WTC11 (cell line): ENCODE data around the gene ZDHHC7. TPM values are rescaled to one million over a fixed set of nuclear protein-coding genes. Genes with fewer than 3 reads are reported as not detected.

Experiments used
- ATAC-seq: fragments of 200-7000 bp; cut with Tn5 transposase; 2 replicates; pipeline ENCODE4 v1.10.0; 2021; ENCODE audit warnings: mild to moderate bottlenecking, moderate library complexity
- CTCF ChIA-PET: fragments of 300-600 bp; sonication (Branson Sonifier 250); formaldehyde crosslinking; loops from one replicate; lab custom pipeline; 2021; ENCODE audit warnings: antibody characterized with exemption; lab: Charles Lee
- POLR2A ChIA-PET: fragments of 350-600 bp; sonication (Branson Sonifier 250); formaldehyde crosslinking; loops from one replicate; lab custom pipeline; 2021; ENCODE audit warnings: antibody characterized with exemption; lab: Charles Lee
- DNase-seq: peaks from one replicate; pipeline ENCODE4 v3.0.0; 2021; ENCODE audit warnings: low spot score
- H3K27ac Mint-ChIP-seq: 2 replicates; pipeline ENCODE4 v1.8.0; 2021; ENCODE audit warnings: mixed read lengths
- H3K27me3 Mint-ChIP-seq: 2 replicates; pipeline ENCODE4 v1.8.0; 2021; ENCODE audit warnings: low read depth, mild to moderate bottlenecking, moderate library complexity, mixed read lengths
- H3K36me3 Mint-ChIP-seq: 2 replicates; pipeline ENCODE4 v1.8.0; 2021; ENCODE audit warnings: mixed read lengths
- H3K4me1 Mint-ChIP-seq: 2 replicates; pipeline ENCODE4 v1.8.0; 2022; ENCODE audit warnings: mixed read lengths
- H3K4me3 Mint-ChIP-seq: 2 replicates; pipeline ENCODE4 v1.8.0; 2021; ENCODE audit warnings: mild to moderate bottlenecking, moderate library complexity, mixed read lengths
- H3K9me3 Mint-ChIP-seq: 2 replicates; pipeline ENCODE4 v1.8.0; 2021; ENCODE audit warnings: mixed read lengths
- ATF1 ChIP-seq: sonication (generic); formaldehyde crosslinking; IDR thresholded peaks from 2 replicates; pipeline ENCODE4 v1.8.1; 2023; ENCODE audit warnings: mild to moderate bottlenecking, moderate library complexity, missing genetic modification reagents
- CREB1 ChIP-seq: sonication (generic); formaldehyde crosslinking; IDR thresholded peaks from 2 replicates; pipeline ENCODE4 v1.8.0; 2023; ENCODE audit warnings: mild to moderate bottlenecking, missing genetic modification reagents
- ELF4 ChIP-seq: sonication (generic); formaldehyde crosslinking; IDR thresholded peaks from 2 replicates; pipeline ENCODE4 v1.8.1; 2022; ENCODE audit warnings: low read depth, mild to moderate bottlenecking, moderate library complexity, missing genetic modification reagents
- EMX1 ChIP-seq: fragments of 250-450 bp; sonication (Bioruptor Pico); IDR thresholded peaks from 2 replicates; pipeline ENCODE4 v1.8.0; 2021; ENCODE audit warnings: mild to moderate bottlenecking
- ESRRA ChIP-seq: sonication (generic); formaldehyde crosslinking; IDR thresholded peaks from 2 replicates; pipeline ENCODE4 v1.8.1; 2022; ENCODE audit warnings: mild to moderate bottlenecking, missing genetic modification reagents, borderline replicate concordance
- FOXP1 ChIP-seq: sonication (generic); formaldehyde crosslinking; IDR thresholded peaks from 2 replicates; pipeline ENCODE4 v1.8.0; 2022; ENCODE audit warnings: missing genetic modification reagents, mild to moderate bottlenecking, moderate library complexity, borderline replicate concordance
- HMGA2 ChIP-seq: fragments of 250-450 bp; sonication (Bioruptor Pico); IDR thresholded peaks from 2 replicates; pipeline ENCODE4 v1.4.0; 2021; ENCODE audit warnings: mild to moderate bottlenecking, moderate library complexity
- IRF2 ChIP-seq: sonication (generic); formaldehyde crosslinking; IDR thresholded peaks from 2 replicates; pipeline ENCODE4 v1.8.0; 2022; ENCODE audit warnings: low read depth, missing genetic modification reagents, borderline replicate concordance
- KAT7 ChIP-seq: sonication (generic); formaldehyde crosslinking; IDR thresholded peaks from 2 replicates; pipeline ENCODE4 v1.8.1; 2023; ENCODE audit warnings: missing genetic modification reagents, mild to moderate bottlenecking, borderline replicate concordance
- NFE2L1 ChIP-seq: sonication (generic); formaldehyde crosslinking; IDR thresholded peaks from 2 replicates; pipeline ENCODE4 v1.8.1; 2023; ENCODE audit warnings: missing genetic modification reagents
- NFYB ChIP-seq: sonication (generic); formaldehyde crosslinking; conservative IDR thresholded peaks from 2 replicates; pipeline ENCODE4 v1.8.0; 2022; ENCODE audit warnings: low read depth, missing genetic modification reagents
- OVOL2 ChIP-seq: fragments of 250-450 bp; sonication (Bioruptor Pico); IDR thresholded peaks from 2 replicates; pipeline ENCODE4 v1.9.0; 2021; ENCODE audit warnings: mild to moderate bottlenecking, borderline replicate concordance
- RORB ChIP-seq: fragments of 250-450 bp; sonication (Bioruptor Pico); IDR thresholded peaks from 2 replicates; pipeline ENCODE4 v1.9.0; 2021; ENCODE audit warnings: mild to moderate bottlenecking
- SMAD3 ChIP-seq: sonication (generic); formaldehyde crosslinking; IDR thresholded peaks from 2 replicates; pipeline ENCODE4 v1.8.0; 2022; ENCODE audit warnings: missing genetic modification reagents, mild to moderate bottlenecking, borderline replicate concordance
- SP1 ChIP-seq: sonication (generic); formaldehyde crosslinking; conservative IDR thresholded peaks from 2 replicates; pipeline ENCODE4 v1.8.1; 2022; ENCODE audit warnings: missing genetic modification reagents
- TEAD1 ChIP-seq: sonication (generic); formaldehyde crosslinking; IDR thresholded peaks from 2 replicates; pipeline ENCODE4 v1.8.0; 2022; ENCODE audit warnings: mild to moderate bottlenecking, missing genetic modification reagents
- ZNF138 ChIP-seq: sonication (generic); formaldehyde crosslinking; conservative IDR thresholded peaks from 2 replicates; pipeline ENCODE4 v1.8.1; 2022; ENCODE audit warnings: mild to moderate bottlenecking, moderate library complexity, missing genetic modification reagents
- ZNF317 ChIP-seq: sonication (generic); formaldehyde crosslinking; IDR thresholded peaks from 2 replicates; pipeline ENCODE4 v1.8.1; 2023; ENCODE audit warnings: low read depth, mild to moderate bottlenecking, moderate library complexity, missing genetic modification reagents, borderline replicate concordance
- total RNA-seq: library from RNA; stranded (reverse); gene quantifications from 3 replicates; pipeline ENCODE4 v1.2.3, GENCODE V29; 2021
- TF ChIP-seq, protein P1 (sequence below): sonication (generic); formaldehyde crosslinking; conservative IDR thresholded peaks from 2 replicates; pipeline ENCODE4 v1.8.1; 2023; ENCODE audit warnings: mild to moderate bottlenecking, low read depth, missing genetic modification reagents, moderate library complexity
- TF ChIP-seq, protein P2 (sequence below): fragments of 250-450 bp; sonication (Bioruptor Pico); IDR thresholded peaks from 2 replicates; pipeline ENCODE4 v1.9.0; 2021; ENCODE audit warnings: mild to moderate bottlenecking
- TF ChIP-seq, protein P3 (sequence below): sonication (generic); formaldehyde crosslinking; IDR thresholded peaks from 2 replicates; pipeline ENCODE4 v1.8.0; 2022; ENCODE audit warnings: missing genetic modification reagents
- TF ChIP-seq, protein P4 (sequence below): sonication (generic); formaldehyde crosslinking; IDR thresholded peaks from 2 replicates; pipeline ENCODE4 v1.8.1; 2023; ENCODE audit warnings: mild to moderate bottlenecking, missing genetic modification reagents, borderline replicate concordance

ZDHHC7 gene
- total RNA-seq, 1 experiment from 2014 or later = 38.7 TPM

DNA sequence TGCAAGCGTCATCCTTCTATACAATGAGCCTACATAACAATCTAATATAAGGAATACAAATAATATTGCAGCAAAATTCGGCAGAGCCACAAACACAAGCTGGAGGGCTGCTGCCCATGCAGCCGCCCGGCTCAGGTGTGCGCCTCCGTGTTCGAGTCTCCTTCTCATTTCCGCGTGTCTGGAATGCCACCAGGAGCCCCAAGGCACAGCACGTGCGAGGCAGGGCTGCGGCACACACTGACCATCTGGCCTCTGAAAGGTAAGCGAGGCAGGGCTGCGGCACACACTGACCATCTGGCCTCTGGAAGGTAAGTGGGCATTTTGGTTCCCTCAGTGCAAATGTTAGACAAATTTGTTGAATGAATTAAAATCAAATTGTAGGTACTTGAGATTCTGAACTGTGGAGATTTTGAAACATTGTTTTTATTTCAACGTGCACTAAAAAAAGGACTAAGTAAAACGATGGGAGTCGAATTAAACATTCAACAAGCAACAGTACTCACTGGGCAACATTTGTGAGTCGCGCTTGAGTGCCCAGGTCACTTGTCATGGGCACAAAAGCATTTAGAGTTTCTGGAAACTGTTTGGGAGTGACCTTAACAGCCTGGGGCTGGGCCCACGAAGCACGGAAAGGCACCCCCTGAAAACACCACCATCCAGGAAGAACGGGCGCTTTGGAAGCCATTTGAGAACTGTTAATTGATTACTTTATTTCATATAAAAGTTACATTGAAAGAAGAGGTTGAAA, 37.4 kb downstream of the ZDHHC7 start:
- H3K27ac Mint-ChIP-seq = no peak overlapping the region
- H3K36me3 Mint-ChIP-seq = peaks cover 16% of the 10 kb centered on the region
- no peaks in the 10 kb centered on the region for H3K27me3 Mint-ChIP-seq
- ATAC-seq (no peak), DNase-seq (no peak)
- no peak overlapping the region for H3K4me3 Mint-ChIP-seq
- no peaks in the 10 kb centered on the region for H3K9me3 Mint-ChIP-seq
- no peaks in the 10 kb centered on the region for H3K4me1 Mint-ChIP-seq
- TF ChIP-seq RORB (CRISPR knock-in tag) (no peak), SP1 (CRISPR knock-in tag) (no peak), KAT7 (CRISPR knock-in tag) (no peak), CREB1 (CRISPR knock-in tag) (no peak), EMX1 (no peak), NFYB (CRISPR knock-in tag) (no peak), ELF4 (CRISPR knock-in tag) (no peak), OVOL2 (CRISPR knock-in tag) (no peak)
- TF ChIP-seq, protein P1, sequence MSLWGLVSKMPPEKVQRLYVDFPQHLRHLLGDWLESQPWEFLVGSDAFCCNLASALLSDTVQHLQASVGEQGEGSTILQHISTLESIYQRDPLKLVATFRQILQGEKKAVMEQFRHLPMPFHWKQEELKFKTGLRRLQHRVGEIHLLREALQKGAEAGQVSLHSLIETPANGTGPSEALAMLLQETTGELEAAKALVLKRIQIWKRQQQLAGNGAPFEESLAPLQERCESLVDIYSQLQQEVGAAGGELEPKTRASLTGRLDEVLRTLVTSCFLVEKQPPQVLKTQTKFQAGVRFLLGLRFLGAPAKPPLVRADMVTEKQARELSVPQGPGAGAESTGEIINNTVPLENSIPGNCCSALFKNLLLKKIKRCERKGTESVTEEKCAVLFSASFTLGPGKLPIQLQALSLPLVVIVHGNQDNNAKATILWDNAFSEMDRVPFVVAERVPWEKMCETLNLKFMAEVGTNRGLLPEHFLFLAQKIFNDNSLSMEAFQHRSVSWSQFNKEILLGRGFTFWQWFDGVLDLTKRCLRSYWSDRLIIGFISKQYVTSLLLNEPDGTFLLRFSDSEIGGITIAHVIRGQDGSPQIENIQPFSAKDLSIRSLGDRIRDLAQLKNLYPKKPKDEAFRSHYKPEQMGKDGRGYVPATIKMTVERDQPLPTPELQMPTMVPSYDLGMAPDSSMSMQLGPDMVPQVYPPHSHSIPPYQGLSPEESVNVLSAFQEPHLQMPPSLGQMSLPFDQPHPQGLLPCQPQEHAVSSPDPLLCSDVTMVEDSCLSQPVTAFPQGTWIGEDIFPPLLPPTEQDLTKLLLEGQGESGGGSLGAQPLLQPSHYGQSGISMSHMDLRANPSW (CRISPR knock-in tag) = no peak
- TF ChIP-seq, protein P2, sequence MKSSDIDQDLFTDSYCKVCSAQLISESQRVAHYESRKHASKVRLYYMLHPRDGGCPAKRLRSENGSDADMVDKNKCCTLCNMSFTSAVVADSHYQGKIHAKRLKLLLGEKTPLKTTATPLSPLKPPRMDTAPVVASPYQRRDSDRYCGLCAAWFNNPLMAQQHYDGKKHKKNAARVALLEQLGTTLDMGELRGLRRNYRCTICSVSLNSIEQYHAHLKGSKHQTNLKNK = no peak
- TF ChIP-seq, protein P3, sequence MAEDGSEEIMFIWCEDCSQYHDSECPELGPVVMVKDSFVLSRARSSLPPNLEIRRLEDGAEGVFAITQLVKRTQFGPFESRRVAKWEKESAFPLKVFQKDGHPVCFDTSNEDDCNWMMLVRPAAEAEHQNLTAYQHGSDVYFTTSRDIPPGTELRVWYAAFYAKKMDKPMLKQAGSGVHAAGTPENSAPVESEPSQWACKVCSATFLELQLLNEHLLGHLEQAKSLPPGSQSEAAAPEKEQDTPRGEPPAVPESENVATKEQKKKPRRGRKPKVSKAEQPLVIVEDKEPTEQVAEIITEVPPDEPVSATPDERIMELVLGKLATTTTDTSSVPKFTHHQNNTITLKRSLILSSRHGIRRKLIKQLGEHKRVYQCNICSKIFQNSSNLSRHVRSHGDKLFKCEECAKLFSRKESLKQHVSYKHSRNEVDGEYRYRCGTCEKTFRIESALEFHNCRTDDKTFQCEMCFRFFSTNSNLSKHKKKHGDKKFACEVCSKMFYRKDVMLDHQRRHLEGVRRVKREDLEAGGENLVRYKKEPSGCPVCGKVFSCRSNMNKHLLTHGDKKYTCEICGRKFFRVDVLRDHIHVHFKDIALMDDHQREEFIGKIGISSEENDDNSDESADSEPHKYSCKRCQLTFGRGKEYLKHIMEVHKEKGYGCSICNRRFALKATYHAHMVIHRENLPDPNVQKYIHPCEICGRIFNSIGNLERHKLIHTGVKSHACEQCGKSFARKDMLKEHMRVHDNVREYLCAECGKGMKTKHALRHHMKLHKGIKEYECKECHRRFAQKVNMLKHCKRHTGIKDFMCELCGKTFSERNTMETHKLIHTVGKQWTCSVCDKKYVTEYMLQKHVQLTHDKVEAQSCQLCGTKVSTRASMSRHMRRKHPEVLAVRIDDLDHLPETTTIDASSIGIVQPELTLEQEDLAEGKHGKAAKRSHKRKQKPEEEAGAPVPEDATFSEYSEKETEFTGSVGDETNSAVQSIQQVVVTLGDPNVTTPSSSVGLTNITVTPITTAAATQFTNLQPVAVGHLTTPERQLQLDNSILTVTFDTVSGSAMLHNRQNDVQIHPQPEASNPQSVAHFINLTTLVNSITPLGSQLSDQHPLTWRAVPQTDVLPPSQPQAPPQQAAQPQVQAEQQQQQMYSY (CRISPR knock-in tag) = no peak
- POLR2A ChIA-PET = no interaction called here
- CTCF ChIA-PET = interaction anchor here (1.1 to 4.6 kb wide), 6 partner anchors 9 to 351 kb away, joined by 3 to 84 read pairs (median 4); no protein-coding TSS in a partner anchor

DNA sequence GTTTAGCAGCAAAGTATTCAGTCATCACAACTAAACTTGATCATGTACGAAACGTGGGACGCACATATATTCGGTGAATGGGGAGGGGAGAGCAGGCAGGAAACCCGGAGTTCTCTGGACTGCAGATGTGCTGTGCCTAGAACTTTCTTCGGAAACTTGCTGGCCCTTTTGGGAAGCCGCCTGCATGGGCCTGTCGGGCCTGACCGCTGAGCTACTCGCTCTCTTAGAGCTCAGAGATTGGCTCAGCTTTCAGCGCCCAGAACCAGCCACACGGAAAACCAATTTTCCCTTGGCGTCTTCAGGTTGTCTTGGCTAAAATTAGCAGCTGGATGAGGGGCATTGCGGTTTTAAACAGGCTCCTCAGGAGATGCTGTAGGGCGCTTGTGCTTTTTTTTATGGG, 38.1 kb downstream of the ZDHHC7 start:
- ATAC-seq = no peak
- no peaks in the 10 kb centered on the region for H3K4me1 Mint-ChIP-seq
- ChIA-PET POLR2A (interaction anchor here (0.8 kb wide), 1 partner anchor 10 kb away, joined by 3 read pairs; no protein-coding TSS in a partner anchor), CTCF (interaction anchor here (0.5 to 4.6 kb wide), 9 partner anchors 10 to 350 kb away, joined by 3 to 84 read pairs (median 4); no protein-coding TSS in a partner anchor)
- peaks cover 16% of the 10 kb centered on the region for H3K36me3 Mint-ChIP-seq
- H3K27ac Mint-ChIP-seq = no peak overlapping the region
- DNase-seq = no peak
- no peak overlapping the region for H3K4me3 Mint-ChIP-seq
- no peaks in the 10 kb centered on the region for H3K9me3 Mint-ChIP-seq
- H3K27me3 Mint-ChIP-seq = no peaks in the 10 kb centered on the region
- TF ChIP-seq ZNF317 (CRISPR knock-in tag) (no peak), ESRRA (CRISPR knock-in tag) (no peak), SMAD3 (CRISPR knock-in tag) (no peak), TEAD1 (CRISPR knock-in tag) (no peak), FOXP1 (CRISPR knock-in tag) (no peak), HMGA2 (CRISPR knock-in tag) (no peak), NFE2L1 (no peak), IRF2 (CRISPR knock-in tag) (no peak), ATF1 (CRISPR knock-in tag) (no peak), RORB (CRISPR knock-in tag) (no peak), ZNF138 (no peak)
- TF ChIP-seq, protein P4, sequence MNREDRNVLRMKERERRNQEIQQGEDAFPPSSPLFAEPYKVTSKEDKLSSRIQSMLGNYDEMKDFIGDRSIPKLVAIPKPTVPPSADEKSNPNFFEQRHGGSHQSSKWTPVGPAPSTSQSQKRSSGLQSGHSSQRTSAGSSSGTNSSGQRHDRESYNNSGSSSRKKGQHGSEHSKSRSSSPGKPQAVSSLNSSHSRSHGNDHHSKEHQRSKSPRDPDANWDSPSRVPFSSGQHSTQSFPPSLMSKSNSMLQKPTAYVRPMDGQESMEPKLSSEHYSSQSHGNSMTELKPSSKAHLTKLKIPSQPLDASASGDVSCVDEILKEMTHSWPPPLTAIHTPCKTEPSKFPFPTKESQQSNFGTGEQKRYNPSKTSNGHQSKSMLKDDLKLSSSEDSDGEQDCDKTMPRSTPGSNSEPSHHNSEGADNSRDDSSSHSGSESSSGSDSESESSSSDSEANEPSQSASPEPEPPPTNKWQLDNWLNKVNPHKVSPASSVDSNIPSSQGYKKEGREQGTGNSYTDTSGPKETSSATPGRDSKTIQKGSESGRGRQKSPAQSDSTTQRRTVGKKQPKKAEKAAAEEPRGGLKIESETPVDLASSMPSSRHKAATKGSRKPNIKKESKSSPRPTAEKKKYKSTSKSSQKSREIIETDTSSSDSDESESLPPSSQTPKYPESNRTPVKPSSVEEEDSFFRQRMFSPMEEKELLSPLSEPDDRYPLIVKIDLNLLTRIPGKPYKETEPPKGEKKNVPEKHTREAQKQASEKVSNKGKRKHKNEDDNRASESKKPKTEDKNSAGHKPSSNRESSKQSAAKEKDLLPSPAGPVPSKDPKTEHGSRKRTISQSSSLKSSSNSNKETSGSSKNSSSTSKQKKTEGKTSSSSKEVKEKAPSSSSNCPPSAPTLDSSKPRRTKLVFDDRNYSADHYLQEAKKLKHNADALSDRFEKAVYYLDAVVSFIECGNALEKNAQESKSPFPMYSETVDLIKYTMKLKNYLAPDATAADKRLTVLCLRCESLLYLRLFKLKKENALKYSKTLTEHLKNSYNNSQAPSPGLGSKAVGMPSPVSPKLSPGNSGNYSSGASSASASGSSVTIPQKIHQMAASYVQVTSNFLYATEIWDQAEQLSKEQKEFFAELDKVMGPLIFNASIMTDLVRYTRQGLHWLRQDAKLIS = no peak
